H9 (cell line): ENCODE data around the gene RAB3C. TPM values are rescaled to one million over a fixed set of nuclear protein-coding genes. Genes with fewer than 3 reads are reported as not detected.

Experiments used
- DNase-seq: peaks from one replicate; pipeline ENCODE4 v3.0.0-alpha.2; 2017
- H2AFZ ChIP-seq: one replicate; pipeline ENCODE4 v1.6.1; 2013; ENCODE audit warnings: mild to moderate bottlenecking, low read length, control low read depth, moderate library complexity
- H2AK5ac ChIP-seq: 2 replicates; pipeline ENCODE4 v1.6.1; 2013; ENCODE audit warnings: low read length, control low read depth, mixed read lengths; ENCODE audit not compliant: insufficient read length
- H2BK120ac ChIP-seq: one replicate; pipeline ENCODE4 v1.6.1; 2013; ENCODE audit warnings: low read depth, mild to moderate bottlenecking, low read length, control low read depth, inconsistent platforms; ENCODE audit not compliant: poor library complexity, severe bottlenecking
- H2BK12ac ChIP-seq: 2 replicates; pipeline ENCODE4 v1.6.1; 2013; ENCODE audit warnings: low read length, control low read depth, mixed read lengths, low read depth; ENCODE audit not compliant: insufficient read length
- H2BK15ac ChIP-seq: 2 replicates; pipeline ENCODE4 v1.6.1; 2013; ENCODE audit warnings: low read depth, low read length, control low read depth
- H2BK20ac ChIP-seq: one replicate; pipeline ENCODE4 v1.6.1; 2013; ENCODE audit warnings: low read depth, mild to moderate bottlenecking, low read length, control low read depth, inconsistent platforms; ENCODE audit not compliant: poor library complexity, severe bottlenecking
- H2BK5ac ChIP-seq: 2 replicates; pipeline ENCODE4 v1.6.1; 2013; ENCODE audit warnings: low read length, control low read depth, mixed read lengths; ENCODE audit not compliant: insufficient read length
- H3K14ac ChIP-seq: 2 replicates; pipeline ENCODE4 v1.6.1; 2013; ENCODE audit warnings: low read length, control low read depth; ENCODE audit not compliant: insufficient read depth
- H3K18ac ChIP-seq: 2 replicates; pipeline ENCODE4 v1.6.1; 2013; ENCODE audit warnings: low read depth, mild to moderate bottlenecking, mixed read lengths, low read length, control low read depth; ENCODE audit not compliant: insufficient read length
- H3K23ac ChIP-seq: 2 replicates; pipeline ENCODE4 v1.6.1; 2013; ENCODE audit warnings: low read length, control low read depth, mixed read lengths, low read depth; ENCODE audit not compliant: insufficient read length
- H3K23me2 ChIP-seq: 2 replicates; pipeline ENCODE4 v1.6.1; 2013; ENCODE audit warnings: low read depth, mild to moderate bottlenecking, mixed read lengths, low read length, control low read depth; ENCODE audit not compliant: insufficient read length, poor library complexity, severe bottlenecking
- H3K27ac ChIP-seq: 2 replicates; pipeline ENCODE4 v1.5.1; 2013; ENCODE audit warnings: low read length, control low read depth, mixed read lengths, low read depth; ENCODE audit not compliant: insufficient read length
- H3K27me3 ChIP-seq: 2 replicates; pipeline ENCODE4 v1.6.1; 2013; ENCODE audit warnings: low read length, control low read depth, inconsistent platforms; ENCODE audit not compliant: insufficient read depth
- H3K4ac ChIP-seq: 2 replicates; pipeline ENCODE4 v1.6.1; 2013; ENCODE audit warnings: low read depth, mild to moderate bottlenecking, control low read depth, inconsistent platforms, low read length, moderate library complexity
- H3K4me1 ChIP-seq: 2 replicates; pipeline ENCODE4 v1.6.1; 2013; ENCODE audit warnings: low read length, control low read depth, inconsistent platforms; ENCODE audit not compliant: insufficient read depth
- H3K4me2 ChIP-seq: 2 replicates; pipeline ENCODE4 v1.6.1; 2013; ENCODE audit warnings: low read length, control low read depth, mixed read lengths; ENCODE audit not compliant: insufficient read length, insufficient read depth
- H3K56ac ChIP-seq: 2 replicates; pipeline ENCODE4 v1.6.1; 2013; ENCODE audit warnings: low read depth, mild to moderate bottlenecking, mixed read lengths, low read length, control low read depth; ENCODE audit not compliant: insufficient read length
- H3K79me1 ChIP-seq: 2 replicates; pipeline ENCODE4 v1.6.1; 2013; ENCODE audit warnings: low read depth, mild to moderate bottlenecking, moderate library complexity, low read length, control low read depth, inconsistent platforms; ENCODE audit not compliant: insufficient read depth, poor library complexity, severe bottlenecking
- H3K79me2 ChIP-seq: 2 replicates; pipeline ENCODE4 v1.6.1; 2013; ENCODE audit warnings: low read length, control low read depth, inconsistent platforms; ENCODE audit not compliant: insufficient read depth
- H3K9ac ChIP-seq: 2 replicates; pipeline ENCODE4 v1.6.1; 2013; ENCODE audit warnings: low read length, control low read depth, mixed read lengths; ENCODE audit not compliant: insufficient read length; ENCODE audit errors: extremely low read depth
- H3K9me3 ChIP-seq: one replicate; pipeline ENCODE4 v1.6.1; 2013; ENCODE audit warnings: low read depth, low read length, inconsistent platforms; ENCODE audit not compliant: control insufficient read depth
- H3T11ph ChIP-seq: one replicate; pipeline ENCODE4 v1.6.1; 2013; ENCODE audit warnings: mild to moderate bottlenecking, low read length, control low read depth, inconsistent platforms
- H4K20me1 ChIP-seq: one replicate; pipeline ENCODE4 v1.6.1; 2013; ENCODE audit not compliant: control insufficient read depth, insufficient read length, insufficient read depth
- H4K5ac ChIP-seq: 2 replicates; pipeline ENCODE4 v1.6.1; 2013; ENCODE audit warnings: low read depth, mild to moderate bottlenecking, mixed read lengths, low read length, control low read depth; ENCODE audit not compliant: insufficient read length
- H4K8ac ChIP-seq: replicated peaks from 2 replicates; pipeline ENCODE4 v1.6.1; 2013; ENCODE audit warnings: low read length, control low read depth, mixed read lengths, low read depth; ENCODE audit not compliant: insufficient read length
- H4K91ac ChIP-seq: 2 replicates; pipeline ENCODE4 v1.6.1; 2013; ENCODE audit warnings: low read depth, mild to moderate bottlenecking, moderate library complexity, mixed read lengths, low read length, control low read depth; ENCODE audit not compliant: insufficient read length
- H3K27ac Mint-ChIP-seq, 3 experiments: 2 replicates in 2 of 3; 3 replicates in 1 of 3; pipeline ENCODE4 v1.8.0; 2020 to 2021; ENCODE audit warnings: mixed read lengths in 3 of 3, mild to moderate bottlenecking in 1 of 3, moderate library complexity in 1 of 3
- H3K27me3 Mint-ChIP-seq: 2 replicates; pipeline ENCODE4 v1.8.0; 2021; ENCODE audit warnings: low read depth, mild to moderate bottlenecking, moderate library complexity, mixed read lengths
- H3K36me3 Mint-ChIP-seq, 3 experiments: 2 replicates in 2 of 3; 3 replicates in 1 of 3; pipeline ENCODE4 v1.8.0; 2020 to 2021; ENCODE audit warnings: low read depth in 3 of 3, mixed read lengths in 3 of 3; ENCODE audit not compliant: insufficient read depth in 1 of 3
- H3K4me1 Mint-ChIP-seq, 2 experiments: 2 replicates each; pipeline ENCODE4 v1.8.0; 2020; ENCODE audit warnings: mixed read lengths in 2 of 2
- H3K4me3 Mint-ChIP-seq, 2 experiments: 2 replicates in 1 of 2; 3 replicates in 1 of 2; pipeline ENCODE4 v1.8.0; 2020 to 2021; ENCODE audit warnings: mild to moderate bottlenecking in 2 of 2, mixed read lengths in 2 of 2, moderate library complexity in 1 of 2
- H3K9me3 Mint-ChIP-seq, 2 experiments: 2 replicates in 1 of 2; 3 replicates in 1 of 2; pipeline ENCODE4 v1.8.0; 2020; ENCODE audit warnings: mild to moderate bottlenecking in 2 of 2, mixed read lengths in 2 of 2, moderate library complexity in 1 of 2
- WGBS: extraction: QIAGEN DNeasy Blood & Tissue Kit; methylation state at CpG from one replicate; pipeline ENCODE4 v1.1.7; 2013; ENCODE audit warnings: missing lambda C conversion rate, low lambda C conversion rate, mixed read lengths; ENCODE audit not compliant: insufficient read length; ENCODE audit errors: extremely low coverage; 5-methylcytosine and 5-hydroxymethylcytosine counted together
- total RNA-seq: library from RNA; stranded (reverse); gene quantifications from 2 replicates; pipeline ENCODE4 v1.2.1, GENCODE V29; 2021
- TF ChIP-seq, protein P1 (sequence below): fragments of 200-600 bp; sonication (generic); conservative IDR thresholded peaks from 3 replicates; pipeline ENCODE4 v1.8.0; 2021; ENCODE audit warnings: antibody characterized with exemption, mild to moderate bottlenecking

The RAB3C gene
- total RNA-seq, 1 experiment from 2014 or later, result 16.3 TPM

DNA sequence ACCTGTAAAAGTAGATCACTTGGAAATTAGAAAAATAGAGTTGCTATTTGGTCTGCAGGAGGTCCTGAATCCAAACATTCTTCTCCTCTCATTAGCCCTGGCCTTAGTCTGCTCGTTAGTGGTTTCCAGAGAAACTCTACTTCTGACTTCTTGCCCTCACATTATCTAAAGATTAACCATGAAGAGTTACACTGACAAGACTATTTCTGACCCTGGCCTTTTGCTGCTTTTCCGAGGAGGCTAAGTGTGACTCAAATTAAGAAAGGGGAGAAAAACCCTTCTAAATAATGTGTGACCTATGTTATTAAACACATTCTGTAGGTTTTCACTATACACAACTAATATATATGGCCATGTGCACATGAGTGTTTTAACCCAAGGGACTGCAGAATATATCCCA, 302.4 kb downstream of the RAB3C start:
- no peak overlapping the region for H3K27ac Mint-ChIP-seq
- no peak overlapping the region for H2AFZ ChIP-seq

More for the DNA sequence above, 302.4 kb downstream of the RAB3C start:
- Histone ChIP-seq H3K23me2 (no peaks in the 10 kb centered on the region), H4K8ac (no peak overlapping the region), H2BK15ac (no peak overlapping the region), H3K56ac (no peak overlapping the region), H3K79me2 (no peaks in the 10 kb centered on the region), H3K4me1 (no peaks in the 10 kb centered on the region; the same call in 1 of the 2 replicates), H3K27me3 (no peaks in the 10 kb centered on the region), H2BK12ac (no peak overlapping the region), H2BK20ac (no peak overlapping the region), H4K5ac (no peak overlapping the region), H2AK5ac (no peak overlapping the region), H3K18ac (no peak overlapping the region), H3K9me3 (no peaks in the 10 kb centered on the region), H2BK120ac (no peak overlapping the region), H3K4me2 (no peak overlapping the region), H3K23ac (no peak overlapping the region), H3K27ac (no peak overlapping the region), H3K4ac (no peak overlapping the region), H3K14ac (no peak overlapping the region), H3K79me1 (no peaks in the 10 kb centered on the region), H3K9ac (no peak overlapping the region), H4K91ac (no peak overlapping the region), H2BK5ac (no peak overlapping the region), H3T11ph (no peak overlapping the region), H4K20me1 (no peaks in the 10 kb centered on the region)
- Mint-ChIP-seq H3K27me3 (no peaks in the 10 kb centered on the region; the same call in 1 of the 2 replicates), H3K36me3 (peaks cover 0 to 4% (median 2%) of the 10 kb centered on the region in 3 experiments; a peak in 3 of 7 replicates), H3K4me1 (peaks cover 8% of the 10 kb centered on the region in 2 experiments; a peak in 3 of 4 replicates), H3K9me3 (peaks cover 5 to 10% of the 10 kb centered on the region in 2 experiments), H3K4me3 (no peak overlapping the region)
- TF ChIP-seq, protein P1, sequence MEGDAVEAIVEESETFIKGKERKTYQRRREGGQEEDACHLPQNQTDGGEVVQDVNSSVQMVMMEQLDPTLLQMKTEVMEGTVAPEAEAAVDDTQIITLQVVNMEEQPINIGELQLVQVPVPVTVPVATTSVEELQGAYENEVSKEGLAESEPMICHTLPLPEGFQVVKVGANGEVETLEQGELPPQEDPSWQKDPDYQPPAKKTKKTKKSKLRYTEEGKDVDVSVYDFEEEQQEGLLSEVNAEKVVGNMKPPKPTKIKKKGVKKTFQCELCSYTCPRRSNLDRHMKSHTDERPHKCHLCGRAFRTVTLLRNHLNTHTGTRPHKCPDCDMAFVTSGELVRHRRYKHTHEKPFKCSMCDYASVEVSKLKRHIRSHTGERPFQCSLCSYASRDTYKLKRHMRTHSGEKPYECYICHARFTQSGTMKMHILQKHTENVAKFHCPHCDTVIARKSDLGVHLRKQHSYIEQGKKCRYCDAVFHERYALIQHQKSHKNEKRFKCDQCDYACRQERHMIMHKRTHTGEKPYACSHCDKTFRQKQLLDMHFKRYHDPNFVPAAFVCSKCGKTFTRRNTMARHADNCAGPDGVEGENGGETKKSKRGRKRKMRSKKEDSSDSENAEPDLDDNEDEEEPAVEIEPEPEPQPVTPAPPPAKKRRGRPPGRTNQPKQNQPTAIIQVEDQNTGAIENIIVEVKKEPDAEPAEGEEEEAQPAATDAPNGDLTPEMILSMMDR, result no peak
- WGBS, result no CpG with 5 or more reads among the region's 2 CpGs
- DNase-seq, result no peak
